ENCODE data around the gene GCFC2. TPM values are rescaled to one million over a fixed set of nuclear protein-coding genes. Genes with fewer than 3 reads are reported as not detected.
"Not testable (repeated sequence)": the region's sequence is repeated elsewhere in the genome, so short reads cannot be mapped to it uniquely, and the experiment has no call there.

GCFC2 gene
- total and polyA plus RNA-seq, 9 donors: 15.8 to 40.5 (median 24.5) TPM

DNA sequence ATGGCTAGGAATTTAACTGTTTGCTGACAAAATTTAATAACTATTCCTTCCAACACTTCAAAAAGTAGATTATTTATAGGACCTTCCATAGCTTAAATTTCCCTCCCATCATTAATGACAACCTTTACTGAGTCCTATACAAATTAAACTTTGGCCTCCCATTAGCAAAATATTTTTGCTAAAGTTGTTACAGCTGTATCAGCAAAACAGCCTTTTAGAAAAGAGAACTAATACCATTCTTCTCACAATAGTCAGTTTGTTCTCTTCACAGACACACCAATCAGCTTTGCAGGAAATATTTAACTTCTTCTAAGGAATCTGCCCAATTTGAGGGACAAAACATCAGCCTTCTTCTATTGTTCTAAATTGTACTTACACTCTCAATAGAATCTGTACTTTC lies 12.0 kb upstream of the GCFC2 start:
- H3K4me1 ChIP-seq (ENCODE audit: insufficient read depth): no peaks in the 10 kb centered on the region
- intact Hi-C loops (cut with DNase I): no loop called here

DNA sequence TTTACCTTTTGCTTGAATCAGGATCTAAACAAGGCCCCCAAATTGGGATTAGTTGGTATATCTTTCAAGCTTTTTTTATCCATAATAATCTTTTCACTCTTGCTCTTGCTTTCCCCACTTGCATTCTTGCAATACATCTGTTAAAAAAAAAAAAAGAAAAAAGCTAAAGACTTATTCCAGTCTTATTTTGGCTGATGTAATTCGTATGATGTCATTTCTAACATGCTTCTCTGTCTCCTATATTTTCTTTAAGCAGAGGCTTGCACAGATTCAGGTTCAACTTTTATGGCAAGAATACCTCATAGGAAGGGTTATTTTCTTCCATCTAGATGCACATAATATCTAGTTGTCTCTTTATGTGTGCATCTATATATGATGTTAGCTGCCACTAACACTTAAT lies 9.8 kb upstream of the GCFC2 start:
- TF ChIP-seq POLR2A (IDR thresholded peaks at IDR 0.05): no peak
- TF ChIP-seq, protein P1, sequence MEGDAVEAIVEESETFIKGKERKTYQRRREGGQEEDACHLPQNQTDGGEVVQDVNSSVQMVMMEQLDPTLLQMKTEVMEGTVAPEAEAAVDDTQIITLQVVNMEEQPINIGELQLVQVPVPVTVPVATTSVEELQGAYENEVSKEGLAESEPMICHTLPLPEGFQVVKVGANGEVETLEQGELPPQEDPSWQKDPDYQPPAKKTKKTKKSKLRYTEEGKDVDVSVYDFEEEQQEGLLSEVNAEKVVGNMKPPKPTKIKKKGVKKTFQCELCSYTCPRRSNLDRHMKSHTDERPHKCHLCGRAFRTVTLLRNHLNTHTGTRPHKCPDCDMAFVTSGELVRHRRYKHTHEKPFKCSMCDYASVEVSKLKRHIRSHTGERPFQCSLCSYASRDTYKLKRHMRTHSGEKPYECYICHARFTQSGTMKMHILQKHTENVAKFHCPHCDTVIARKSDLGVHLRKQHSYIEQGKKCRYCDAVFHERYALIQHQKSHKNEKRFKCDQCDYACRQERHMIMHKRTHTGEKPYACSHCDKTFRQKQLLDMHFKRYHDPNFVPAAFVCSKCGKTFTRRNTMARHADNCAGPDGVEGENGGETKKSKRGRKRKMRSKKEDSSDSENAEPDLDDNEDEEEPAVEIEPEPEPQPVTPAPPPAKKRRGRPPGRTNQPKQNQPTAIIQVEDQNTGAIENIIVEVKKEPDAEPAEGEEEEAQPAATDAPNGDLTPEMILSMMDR (IDR thresholded peaks at IDR 0.05): no peak
- TF ChIP-seq EP300 (IDR thresholded peaks at IDR 0.05): no peak
- 89 to 94% (median 90%) methylated on average over 1 of the region's 1 CpG for WGBS, 3 donors
- no peaks in the 10 kb centered on the region for H3K36me3 ChIP-seq
- H3K9me3 ChIP-seq: no peaks in the 10 kb centered on the region
- no peak overlapping the region for H3K4me3 ChIP-seq
- H3K27ac ChIP-seq: no peak overlapping the region
- DNase-seq: no peak
- intact Hi-C loops (cut with DNase I): no loop called here
- no peaks in the 10 kb centered on the region for H3K27me3 ChIP-seq
- no peaks in the 10 kb centered on the region for H3K4me1 ChIP-seq (ENCODE audit: insufficient read depth)

More for the DNA sequence above, 12.0 kb upstream of the GCFC2 start:
- no peak for TF ChIP-seq POLR2A (IDR thresholded peaks at IDR 0.05)
- TF ChIP-seq, protein P1 (IDR thresholded peaks at IDR 0.05): no peak
- TF ChIP-seq EP300 (IDR thresholded peaks at IDR 0.05): no peak
- Histone ChIP-seq H3K4me3 (no peak overlapping the region), H3K36me3 (no peaks in the 10 kb centered on the region), H3K27ac (no peak overlapping the region), H3K27me3 (no peaks in the 10 kb centered on the region), H3K9me3 (no peaks in the 10 kb centered on the region)
- no peak for DNase-seq

DNA sequence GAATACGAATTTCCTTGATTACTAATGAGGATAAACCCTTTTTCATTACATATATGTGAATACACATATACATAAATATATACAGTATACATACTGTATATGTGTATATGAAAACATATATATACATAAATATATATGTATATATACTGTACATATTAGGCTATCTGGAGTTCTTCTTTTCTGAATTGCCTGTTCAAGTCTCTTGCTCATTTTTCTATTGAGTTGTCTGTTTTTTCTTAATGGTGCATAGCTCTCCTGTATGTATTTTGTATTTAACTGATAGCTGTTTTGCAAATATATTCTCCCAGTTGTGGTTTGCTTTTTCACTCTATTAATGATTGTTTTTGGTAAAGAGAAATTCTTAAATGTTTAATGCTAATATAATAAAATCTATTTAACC lies 8.9 kb upstream of the GCFC2 start:
- no peak for DNase-seq
- intact Hi-C loops (cut with DNase I): no loop called here
- Histone ChIP-seq H3K4me1 (ENCODE audit: insufficient read depth) (no peaks in the 10 kb centered on the region), H3K27ac (no peak overlapping the region), H3K27me3 (no peaks in the 10 kb centered on the region), H3K36me3 (no peaks in the 10 kb centered on the region), H3K4me3 (no peak overlapping the region), H3K9me3 (no peaks in the 10 kb centered on the region)
- TF ChIP-seq POLR2A (IDR thresholded peaks at IDR 0.05): no peak
- TF ChIP-seq EP300 (IDR thresholded peaks at IDR 0.05): no peak
- TF ChIP-seq, protein P1 (IDR thresholded peaks at IDR 0.05): no peak
- WGBS, 3 donors: 94 to 98% (median 94%) methylated on average over 1 of the region's 1 CpG

DNA sequence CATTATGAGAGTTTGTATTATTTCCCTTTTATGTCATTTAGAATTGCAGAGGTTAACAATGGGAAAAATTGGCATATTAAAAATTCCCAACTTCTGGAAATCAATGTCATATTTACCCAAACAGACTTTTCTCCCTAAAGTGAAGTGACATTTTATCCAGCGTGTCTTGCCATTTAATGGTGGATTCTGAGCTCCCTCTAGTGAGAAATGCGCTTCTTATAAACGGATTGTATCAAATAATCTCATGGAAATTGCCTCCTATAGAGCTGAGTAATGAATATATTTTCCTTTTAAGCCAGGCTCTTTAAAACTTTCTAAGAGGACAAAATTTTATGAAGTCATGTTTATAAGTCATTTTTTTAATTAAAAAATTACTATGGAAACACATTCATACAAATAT lies 5.7 kb upstream of the GCFC2 start:
- no peak for DNase-seq
- 45 to 58% (median 47%) methylated on average over 3 of the region's 3 CpGs for WGBS, 3 donors
- H3K36me3 ChIP-seq: no peaks in the 10 kb centered on the region
- H3K9me3 ChIP-seq: no peaks in the 10 kb centered on the region
- H3K4me3 ChIP-seq: no peak overlapping the region
- TF ChIP-seq, protein P1 (IDR thresholded peaks at IDR 0.05): no peak
- no peak for TF ChIP-seq POLR2A (IDR thresholded peaks at IDR 0.05)
- peaks cover 1% of the 10 kb centered on the region for H3K4me1 ChIP-seq (ENCODE audit: insufficient read depth)
- H3K27me3 ChIP-seq: no peaks in the 10 kb centered on the region
- H3K27ac ChIP-seq: no peak overlapping the region
- intact Hi-C loops (cut with DNase I): no loop called here

DNA sequence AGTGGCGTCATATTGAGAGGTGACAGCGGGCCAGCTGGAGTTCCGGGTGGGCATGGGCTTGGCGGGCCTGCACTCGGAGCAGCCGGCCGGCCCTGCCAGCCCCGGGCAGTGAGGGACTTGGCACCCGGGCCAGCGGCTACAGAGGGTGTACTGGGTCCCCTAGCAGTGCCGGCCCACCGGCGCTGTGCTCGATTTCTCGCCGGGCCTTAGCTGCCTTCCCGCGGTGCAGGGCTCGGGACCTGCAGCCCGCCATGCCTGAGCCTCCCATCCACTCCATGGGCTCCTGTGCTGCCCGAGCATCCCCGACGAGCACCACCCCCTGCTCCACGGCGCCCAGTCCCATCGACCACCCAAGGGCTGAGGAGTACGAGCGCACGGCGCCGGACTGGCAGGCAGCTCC lies 875 bp upstream of the GCFC2 start:
- intact Hi-C loops (cut with DNase I); H3K9me3 ChIP-seq; H3K36me3 ChIP-seq; H3K27me3 ChIP-seq; H3K4me3 ChIP-seq; H3K4me1 ChIP-seq (ENCODE audit: insufficient read depth); H3K27ac ChIP-seq: not testable (repeated sequence)
- 96% methylated on average over 29 to 31 of the region's 31 CpGs for WGBS, 3 donors
- peak in 2 of 5 donors; percentile 36 for DNase-seq
